Retinal pigment epithelial cell (primary cell): ENCODE measurements around the gene AVEN.

ENCODE experiments used
- DNase-seq: peaks from one replicate; pipeline ENCODE4 v3.0.0-alpha.2; 2010; ENCODE audit warnings: low read depth
- H3K4me3 ChIP-seq: 2 replicates; pipeline ENCODE4 v1.5.1; 2011; ENCODE audit warnings: mild to moderate bottlenecking, low read length, control low read depth, moderate library complexity
- CTCF ChIP-seq: conservative IDR thresholded peaks from 2 replicates; pipeline ENCODE4 v1.5.1; 2011; ENCODE audit warnings: low read depth, low read length, control low read depth, inconsistent platforms

Gene AVEN

GRCh38 chr15:33985751-33986150 is 53.3 kb downstream of the AVEN start:
- TF ChIP-seq CTCF, result no peak
- no peak overlapping the region for H3K4me3 ChIP-seq
- no peak for DNase-seq

GRCh38 chr15:33985287-33985686 is 53.7 kb downstream of the AVEN start:
- no peak for TF ChIP-seq CTCF
- no peak overlapping the region for H3K4me3 ChIP-seq
- peak; percentile 40 for DNase-seq

- DNase-seq, result no peak
- no peak for TF ChIP-seq CTCF
- H3K4me3 ChIP-seq, result no peak overlapping the region
Observed at GRCh38 chr15:33982516-33982915, 56.5 kb downstream of the AVEN start.

- DNase-seq, result no peak
- TF ChIP-seq CTCF, result no peak
- no peak overlapping the region for H3K4me3 ChIP-seq
Observed at GRCh38 chr15:33980159-33980558, 58.8 kb downstream of the AVEN start.

GRCh38 chr15:33975022-33975565 is 63.9 kb downstream of the AVEN start:
- no peak overlapping the region for H3K4me3 ChIP-seq
- peak; percentile 8 for TF ChIP-seq CTCF
- DNase-seq, result no peak

- DNase-seq, result no peak
- no peak for TF ChIP-seq CTCF
- H3K4me3 ChIP-seq, result no peak overlapping the region
Observed at GRCh38 chr15:33971811-33972210, 67.2 kb downstream of the AVEN start.

GRCh38 chr15:33968821-33969220 is 70.2 kb downstream of the AVEN start:
- no peak overlapping the region for H3K4me3 ChIP-seq
- no peak for TF ChIP-seq CTCF
- no peak for DNase-seq
